Measurements from ENCODE around the gene FGGY.

FGGY gene

DNA sequence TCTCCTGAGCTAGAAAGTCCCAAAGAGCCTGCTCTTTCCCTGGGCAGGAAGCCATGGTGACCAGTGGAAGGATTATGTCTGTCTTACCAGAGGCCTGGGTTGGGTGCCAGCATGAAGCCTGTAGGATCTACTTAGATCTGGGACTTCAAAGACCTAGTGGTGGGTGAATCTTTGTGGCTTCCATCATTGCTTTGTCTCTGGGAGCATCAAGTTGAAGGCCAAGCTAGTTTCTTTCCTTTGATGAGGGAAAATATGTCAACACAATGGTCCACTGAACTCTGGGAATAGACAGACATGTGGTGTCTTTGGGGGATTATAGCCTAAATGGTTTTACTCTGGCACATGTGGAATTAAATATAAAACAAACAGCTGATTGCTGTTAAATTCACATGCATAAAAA is 417.3 kb downstream of the FGGY start:
- Histone ChIP-seq H3K4me1 (ENCODE audit: insufficient read depth, insufficient read length) (no peaks in the 10 kb centered on the region), H3K9me3 (ENCODE audit: insufficient read depth, low read length) (no peaks in the 10 kb centered on the region; the same call in none of the 2 replicates), H3K4me3 (ENCODE audit: insufficient read length, low read depth) (no peak overlapping the region), H3K27me3 (ENCODE audit: insufficient read depth, insufficient read length) (no peaks in the 10 kb centered on the region), H3K36me3 (ENCODE audit: insufficient read depth, insufficient read length, low read length) (no peaks in the 10 kb centered on the region), H3K9ac (ENCODE audit: insufficient read length, low read depth) (no peak overlapping the region)
- no peak for DNase-seq (ENCODE audit: low read depth, low spot score)
- TF ChIP-seq SUZ12 (IDR thresholded peaks at IDR 0.05; ENCODE audit: extremely low read depth, insufficient read depth, insufficient read length) (no peak), ZNF274 (IDR thresholded peaks at IDR 0.05; ENCODE audit: low read depth, low read length) (no peak), YY1 (IDR thresholded peaks at IDR 0.05; ENCODE audit: insufficient read depth, insufficient read length) (no peak)

DNA sequence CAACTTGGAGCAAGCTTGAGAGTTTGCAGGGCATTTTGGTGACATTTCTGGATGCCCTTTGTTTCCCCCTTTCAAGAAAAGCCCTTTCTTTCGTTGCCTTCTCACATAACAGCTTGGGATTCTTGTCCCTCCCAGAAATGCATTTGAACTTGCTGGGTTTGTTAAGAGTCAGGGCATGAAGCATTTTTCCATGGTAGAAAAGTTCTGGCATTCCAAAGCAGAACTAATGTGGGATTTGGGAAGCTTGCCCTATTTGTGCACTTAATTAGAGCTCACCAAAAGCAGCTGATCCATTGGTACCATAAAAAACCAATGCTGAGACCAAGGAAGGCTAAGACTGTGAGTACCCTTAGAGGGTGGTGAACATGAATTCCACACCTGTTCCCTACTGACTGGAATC is 418.1 kb downstream of the FGGY start:
- Histone ChIP-seq H3K27me3 (ENCODE audit: insufficient read depth, insufficient read length) (no peaks in the 10 kb centered on the region), H3K9me3 (ENCODE audit: insufficient read depth, low read length) (no peaks in the 10 kb centered on the region; the same call in none of the 2 replicates), H3K4me3 (ENCODE audit: insufficient read length, low read depth) (no peak overlapping the region), H3K9ac (ENCODE audit: insufficient read length, low read depth) (no peak overlapping the region), H3K36me3 (ENCODE audit: insufficient read depth, insufficient read length, low read length) (no peaks in the 10 kb centered on the region), H3K4me1 (ENCODE audit: insufficient read depth, insufficient read length) (no peaks in the 10 kb centered on the region)
- TF ChIP-seq SUZ12 (IDR thresholded peaks at IDR 0.05; ENCODE audit: extremely low read depth, insufficient read depth, insufficient read length) (no peak), ZNF274 (IDR thresholded peaks at IDR 0.05; ENCODE audit: low read depth, low read length) (no peak), YY1 (IDR thresholded peaks at IDR 0.05; ENCODE audit: insufficient read depth, insufficient read length) (no peak)
- DNase-seq (ENCODE audit: low read depth, low spot score): no peak

DNA sequence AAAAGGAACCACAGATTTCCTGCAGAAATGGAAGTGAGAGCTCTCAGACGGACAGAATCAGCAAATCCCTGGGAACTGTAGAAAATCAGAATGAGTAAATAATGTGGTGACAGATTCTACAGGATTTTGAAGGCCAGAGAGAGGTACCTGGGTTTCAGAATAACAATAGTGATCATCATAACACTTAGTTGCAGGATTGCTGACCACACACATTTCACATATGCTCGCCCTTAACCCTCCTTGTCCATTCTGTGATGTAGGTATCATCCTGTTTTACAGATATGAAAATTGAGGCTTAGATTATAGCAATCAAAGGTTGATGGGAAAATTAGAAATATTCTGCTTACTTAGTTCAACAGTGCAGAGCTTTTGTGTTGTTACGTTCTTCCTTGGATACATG is 419.9 kb downstream of the FGGY start:
- no peaks in the 10 kb centered on the region for H3K36me3 ChIP-seq (ENCODE audit: insufficient read depth, insufficient read length, low read length)

DNA sequence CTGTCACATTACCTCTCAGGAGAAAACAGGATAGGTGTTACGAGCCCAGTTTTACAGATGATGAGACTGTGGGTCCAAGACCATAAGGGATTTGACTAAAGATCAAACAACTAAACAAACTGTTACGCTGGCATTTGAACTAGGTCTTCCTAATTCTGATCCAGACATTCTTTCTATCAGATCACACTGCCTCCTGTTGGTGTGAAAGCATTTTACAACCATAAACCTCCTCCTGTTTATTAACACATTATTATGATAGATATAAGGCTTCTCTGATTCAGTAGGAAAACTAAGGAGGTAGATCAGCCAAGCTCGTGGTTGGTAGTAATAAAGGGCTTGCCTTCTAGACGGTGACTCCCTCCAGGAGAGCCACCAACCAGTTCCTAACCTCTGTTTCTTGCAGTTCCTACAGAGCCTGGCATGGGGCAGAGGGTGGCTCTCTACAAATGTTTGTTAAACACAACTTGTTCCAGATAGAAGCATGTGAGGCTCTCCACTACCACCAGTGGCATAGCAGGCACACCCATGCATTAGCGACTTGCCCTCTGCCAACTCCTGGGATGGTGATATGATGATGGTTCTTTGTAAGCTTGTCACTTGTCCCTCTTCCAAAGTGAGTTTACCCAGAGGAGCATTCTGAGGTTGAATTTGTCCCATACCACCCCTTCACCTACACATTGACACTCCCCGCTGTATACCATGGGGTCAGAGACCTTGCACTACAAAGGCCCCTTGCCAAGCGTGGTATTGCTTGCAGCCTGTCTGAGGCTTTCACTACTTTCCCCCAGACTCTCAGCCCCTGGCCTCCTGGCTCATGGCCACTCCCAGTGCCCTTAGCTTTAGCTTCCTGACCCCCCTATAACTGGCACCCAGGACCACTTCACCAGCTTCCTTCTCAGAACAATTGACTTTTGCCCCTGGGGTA is 421.4 kb downstream of the FGGY start:
- TF ChIP-seq ZNF274 (IDR thresholded peaks at IDR 0.05; ENCODE audit: low read depth, low read length) (no peak), YY1 (IDR thresholded peaks at IDR 0.05; ENCODE audit: insufficient read depth, insufficient read length) (no peak), SUZ12 (IDR thresholded peaks at IDR 0.05; ENCODE audit: extremely low read depth, insufficient read depth, insufficient read length) (no peak)
- no peaks in the 10 kb centered on the region for H3K27me3 ChIP-seq (ENCODE audit: insufficient read depth, insufficient read length)
- H3K36me3 ChIP-seq (ENCODE audit: insufficient read depth, insufficient read length, low read length): no peaks in the 10 kb centered on the region

More for the DNA sequence above, 419.9 kb downstream of the FGGY start:
- Histone ChIP-seq H3K4me3 (ENCODE audit: insufficient read length, low read depth) (no peak overlapping the region), H3K27me3 (ENCODE audit: insufficient read depth, insufficient read length) (no peaks in the 10 kb centered on the region), H3K4me1 (ENCODE audit: insufficient read depth, insufficient read length) (no peaks in the 10 kb centered on the region), H3K9ac (ENCODE audit: insufficient read length, low read depth) (peak overlapping the region; percentile 32), H3K9me3 (ENCODE audit: insufficient read depth, low read length) (no peaks in the 10 kb centered on the region; the same call in 1 of the 2 replicates)
- TF ChIP-seq YY1 (IDR thresholded peaks at IDR 0.05; ENCODE audit: insufficient read depth, insufficient read length): no peak
- TF ChIP-seq ZNF274 (IDR thresholded peaks at IDR 0.05; ENCODE audit: low read depth, low read length): no peak
- no peak for TF ChIP-seq SUZ12 (IDR thresholded peaks at IDR 0.05; ENCODE audit: extremely low read depth, insufficient read depth, insufficient read length)
- no peak for DNase-seq (ENCODE audit: low read depth, low spot score)

DNA sequence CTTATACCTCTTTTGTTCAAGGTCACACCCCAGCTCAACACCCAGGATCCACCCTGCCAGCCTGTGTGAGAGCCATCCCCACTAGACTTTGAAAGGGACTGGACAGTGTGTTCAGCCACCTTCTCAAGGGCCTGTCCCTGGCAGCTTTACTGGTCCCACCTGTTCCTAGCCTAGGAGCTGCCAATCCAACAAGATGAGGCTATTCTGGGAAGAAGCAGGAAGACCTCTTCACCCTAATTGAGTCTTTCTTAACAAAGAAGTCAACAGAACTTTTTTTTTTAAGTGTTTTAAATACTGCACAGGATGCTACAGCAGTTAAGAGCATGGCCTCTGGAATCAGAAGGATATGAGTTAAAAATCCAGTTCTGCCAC is 422.1 kb downstream of the FGGY start:
- peaks cover 12% of the 10 kb centered on the region for H3K9me3 ChIP-seq (ENCODE audit: insufficient read depth, low read length)
- no peak overlapping the region for H3K4me3 ChIP-seq (ENCODE audit: insufficient read length, low read depth)
- no peaks in the 10 kb centered on the region for H3K4me1 ChIP-seq (ENCODE audit: insufficient read depth, insufficient read length)
- H3K9ac ChIP-seq (ENCODE audit: insufficient read length, low read depth): no peak overlapping the region
- no peak for DNase-seq (ENCODE audit: low read depth, low spot score)
- no peak for TF ChIP-seq SUZ12 (IDR thresholded peaks at IDR 0.05; ENCODE audit: extremely low read depth, insufficient read depth, insufficient read length)
- no peak for TF ChIP-seq ZNF274 (IDR thresholded peaks at IDR 0.05; ENCODE audit: low read depth, low read length)
- no peaks in the 10 kb centered on the region for H3K27me3 ChIP-seq (ENCODE audit: insufficient read depth, insufficient read length)
- no peaks in the 10 kb centered on the region for H3K36me3 ChIP-seq (ENCODE audit: insufficient read depth, insufficient read length, low read length)

More for the DNA sequence above, 421.4 kb downstream of the FGGY start:
- peaks cover 6% of the 10 kb centered on the region for H3K9me3 ChIP-seq (ENCODE audit: insufficient read depth, low read length)
- H3K4me3 ChIP-seq (ENCODE audit: insufficient read length, low read depth): no peak overlapping the region
- H3K9ac ChIP-seq (ENCODE audit: insufficient read length, low read depth): no peak overlapping the region
- DNase-seq (ENCODE audit: low read depth, low spot score): no peak
- no peaks in the 10 kb centered on the region for H3K4me1 ChIP-seq (ENCODE audit: insufficient read depth, insufficient read length)

DNA sequence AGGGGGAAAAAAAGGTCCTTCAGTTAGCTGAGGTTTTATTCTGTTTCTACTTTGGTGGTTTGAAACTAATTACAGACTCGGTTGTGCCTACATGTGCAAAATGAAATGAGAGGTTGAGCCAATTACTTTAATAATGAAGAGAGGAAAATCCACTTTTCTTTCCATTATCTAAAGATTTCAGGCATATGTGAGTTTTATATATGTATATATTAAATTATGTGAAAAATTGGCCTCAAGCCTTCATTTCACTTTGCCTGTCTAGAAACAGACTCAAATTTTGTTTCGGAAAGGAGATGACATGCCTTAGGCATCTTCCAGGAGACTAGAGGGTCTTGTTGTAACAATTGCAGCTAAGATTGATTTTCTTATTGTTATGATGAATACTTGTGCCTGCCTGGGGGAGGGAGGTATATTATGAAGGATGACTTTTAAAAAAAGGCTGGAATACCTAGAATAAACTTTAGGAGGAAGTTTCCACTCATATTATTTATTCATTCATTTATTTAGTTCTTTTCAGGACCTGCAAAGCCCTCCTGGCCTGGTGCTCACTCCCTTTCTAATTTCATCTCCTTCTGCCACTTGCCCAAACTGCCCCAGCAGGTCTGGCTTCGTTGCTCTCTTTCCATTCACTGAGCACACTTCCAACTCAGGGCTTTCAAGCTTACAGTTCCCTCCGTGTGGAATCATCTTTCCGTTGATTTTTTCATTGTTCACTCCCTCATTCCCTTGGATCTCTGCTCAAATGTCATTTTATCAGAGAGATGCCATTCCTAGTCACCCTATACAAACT is 423.6 kb downstream of the FGGY start:
- TF ChIP-seq ZNF274 (IDR thresholded peaks at IDR 0.05; ENCODE audit: low read depth, low read length): no peak
- no peak for TF ChIP-seq SUZ12 (IDR thresholded peaks at IDR 0.05; ENCODE audit: extremely low read depth, insufficient read depth, insufficient read length)
- no peak for TF ChIP-seq YY1 (IDR thresholded peaks at IDR 0.05; ENCODE audit: insufficient read depth, insufficient read length)
- Histone ChIP-seq H3K9ac (ENCODE audit: insufficient read length, low read depth) (no peak overlapping the region), H3K36me3 (ENCODE audit: insufficient read depth, insufficient read length, low read length) (no peaks in the 10 kb centered on the region), H3K9me3 (ENCODE audit: insufficient read depth, low read length) (peaks cover 12% of the 10 kb centered on the region), H3K27me3 (ENCODE audit: insufficient read depth, insufficient read length) (no peaks in the 10 kb centered on the region), H3K4me3 (ENCODE audit: insufficient read length, low read depth) (no peak overlapping the region), H3K4me1 (ENCODE audit: insufficient read depth, insufficient read length) (no peaks in the 10 kb centered on the region)
- no peak for DNase-seq (ENCODE audit: low read depth, low spot score)

DNA sequence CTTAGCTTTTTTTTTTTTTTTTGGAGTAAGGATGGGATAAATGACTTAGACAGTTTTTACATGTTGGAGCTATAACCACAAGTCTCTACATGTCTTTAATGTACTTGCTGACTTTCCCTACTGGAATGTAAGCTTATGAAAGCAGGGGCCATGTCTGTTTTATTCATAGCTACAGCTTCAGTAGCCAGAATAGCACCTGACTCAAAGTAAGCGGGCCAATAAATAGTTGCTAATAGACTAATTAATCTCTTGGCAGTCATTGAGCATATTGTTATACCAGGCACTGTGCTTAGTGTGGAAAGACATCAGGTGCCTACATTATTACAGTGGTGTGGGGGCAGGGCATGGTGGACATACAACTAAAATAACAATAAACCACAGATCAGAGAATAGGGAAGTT is 433.4 kb downstream of the FGGY start:
- TF ChIP-seq ZNF274 (IDR thresholded peaks at IDR 0.05; ENCODE audit: low read depth, low read length) (no peak), SUZ12 (IDR thresholded peaks at IDR 0.05; ENCODE audit: extremely low read depth, insufficient read depth, insufficient read length) (no peak), YY1 (IDR thresholded peaks at IDR 0.05; ENCODE audit: insufficient read depth, insufficient read length) (no peak)
- H3K4me1 ChIP-seq (ENCODE audit: insufficient read depth, insufficient read length): no peaks in the 10 kb centered on the region
- H3K27me3 ChIP-seq (ENCODE audit: insufficient read depth, insufficient read length): no peaks in the 10 kb centered on the region
- no peaks in the 10 kb centered on the region for H3K36me3 ChIP-seq (ENCODE audit: insufficient read depth, insufficient read length, low read length)
- H3K9me3 ChIP-seq (ENCODE audit: insufficient read depth, low read length): peaks cover 3% of the 10 kb centered on the region; the same call in 1 of the 2 replicates
- H3K9ac ChIP-seq (ENCODE audit: insufficient read length, low read depth): no peak overlapping the region
- H3K4me3 ChIP-seq (ENCODE audit: insufficient read length, low read depth): no peak overlapping the region
- no peak for DNase-seq (ENCODE audit: low read depth, low spot score)

All from NT2/D1 (cell line).